HG03575 (cell line): ENCODE results near the gene KDM5B.

ENCODE experiments used
- ATAC-seq: cut with Tn5 transposase; IDR thresholded peaks from one replicate; pipeline ENCODE4 v1.9.1; 2021; ENCODE audit not compliant: unreplicated experiment, insufficient number of reproducible peaks, low FRiP score; ENCODE audit errors: extremely low read depth

The KDM5B gene

GRCh38 chr1:202818819-202819218, 10.6 kb upstream of the KDM5B start:
- no peak for ATAC-seq

GRCh38 chr1:202815120-202815519, 6.9 kb upstream of the KDM5B start:
- no peak for ATAC-seq

DNA sequence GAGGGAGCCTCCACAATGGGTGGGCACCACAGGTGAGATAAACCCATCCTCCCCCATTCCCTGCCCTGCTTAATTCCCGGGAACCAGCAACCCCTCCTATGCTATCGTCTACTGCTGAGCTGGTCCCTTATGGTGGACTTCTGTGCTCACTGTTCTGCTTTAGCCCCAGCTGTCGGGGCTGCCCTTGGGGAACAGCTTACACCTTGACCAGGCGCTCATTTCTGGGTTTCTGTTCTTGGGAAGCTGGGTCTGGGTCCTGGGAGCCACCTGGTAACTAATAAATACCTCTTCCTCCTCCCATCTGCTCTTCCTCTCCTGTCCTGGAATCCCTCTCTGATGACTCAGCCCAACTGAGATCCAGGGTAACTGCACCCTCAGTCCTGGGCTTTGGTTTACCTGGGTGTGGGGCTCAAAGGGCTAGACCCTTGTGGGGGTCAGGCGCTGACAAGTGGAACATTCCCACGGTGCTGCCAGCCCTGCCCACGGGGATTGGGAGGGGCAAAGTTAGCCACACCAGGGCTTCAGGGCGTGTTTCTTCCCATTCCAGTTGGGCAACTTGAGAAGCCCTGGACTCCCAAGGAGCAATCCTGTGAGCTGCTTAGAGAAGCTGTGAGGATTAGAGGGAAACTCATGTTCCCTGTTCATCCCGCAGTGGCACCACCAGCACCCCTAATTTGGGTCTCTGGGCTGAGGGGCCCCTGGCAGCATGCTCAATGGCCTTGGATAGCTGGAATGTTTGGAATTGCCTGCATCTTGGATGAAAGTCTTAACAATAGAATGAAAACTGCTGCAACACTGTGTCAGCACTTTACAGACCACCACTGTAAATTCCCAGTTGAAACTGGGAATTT, 4.2 kb upstream of the KDM5B start:
- no peak for ATAC-seq

DNA sequence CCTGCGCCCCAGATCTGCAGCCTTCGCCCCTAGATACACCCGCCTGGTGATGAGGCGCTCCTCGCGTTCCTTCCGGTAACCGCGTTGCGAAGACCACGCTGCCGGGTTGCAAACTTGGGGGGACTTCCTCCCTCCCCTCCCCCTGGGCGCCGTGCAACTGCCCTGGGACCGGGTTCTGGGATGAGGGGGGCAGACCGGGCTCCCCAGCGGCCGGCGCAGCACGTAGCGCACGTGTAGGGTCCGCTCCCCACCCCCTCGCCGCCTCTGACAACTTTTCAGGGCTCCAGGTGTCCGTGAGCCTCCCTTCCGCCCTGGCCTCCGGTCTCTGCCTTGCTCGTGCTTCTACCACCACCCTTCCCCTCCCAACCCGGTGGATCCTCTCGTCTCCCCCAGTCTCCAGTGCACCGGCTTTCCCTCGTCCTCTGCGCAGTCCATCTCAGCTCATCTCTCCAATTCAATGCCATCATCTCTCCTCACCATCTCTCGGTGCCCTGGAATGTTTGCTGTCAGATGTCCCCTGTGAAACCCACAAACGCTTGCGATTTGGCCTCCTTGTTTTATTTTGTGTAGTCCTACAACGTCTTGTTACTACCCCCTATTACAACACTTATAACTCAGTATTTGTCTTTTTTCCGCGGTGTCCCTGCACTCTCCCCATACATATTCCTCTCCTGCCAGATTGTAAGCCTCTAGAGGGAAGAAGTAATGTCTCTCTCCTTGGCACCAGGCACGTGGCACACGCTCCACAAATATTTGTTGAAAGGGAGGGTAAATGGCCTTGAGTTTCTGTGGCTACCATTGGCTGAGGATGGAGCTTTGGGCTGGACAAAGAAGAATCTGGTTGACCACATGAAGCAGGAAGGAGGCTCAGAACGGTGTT, 3.3 kb upstream of the KDM5B start:
- ATAC-seq: no peak

DNA sequence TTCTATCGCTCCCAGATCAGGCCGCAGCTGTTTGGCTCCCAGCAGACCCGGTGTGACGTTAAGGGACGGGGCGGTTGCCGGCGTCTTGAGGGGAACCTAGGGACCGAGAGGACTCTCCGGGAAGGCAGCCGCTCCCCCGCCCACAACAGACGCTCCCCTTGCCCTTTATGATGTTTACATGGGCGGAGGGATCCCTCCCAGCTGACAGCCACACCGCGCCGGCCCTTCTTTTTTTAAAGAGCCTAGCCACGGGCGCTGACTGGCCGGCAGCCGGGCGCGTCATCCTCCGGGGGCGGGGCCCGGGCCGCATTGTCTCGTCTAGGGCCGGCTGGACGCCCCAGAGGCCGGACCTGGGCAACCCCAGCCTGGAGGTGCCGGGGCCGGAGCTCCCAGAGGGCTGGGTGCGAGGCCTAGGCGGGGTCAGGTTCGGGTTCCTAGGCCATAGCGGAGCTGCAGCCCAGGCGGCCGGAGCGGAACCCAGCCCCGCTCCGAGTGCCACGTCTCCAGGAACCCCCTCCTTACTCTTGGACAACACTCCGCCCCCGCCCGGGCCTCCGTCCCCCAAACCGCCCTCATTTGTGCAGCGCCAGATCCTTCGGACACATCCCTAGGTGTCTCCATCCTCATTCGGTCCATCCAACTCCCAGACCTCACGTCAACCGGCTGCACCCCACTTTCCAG, 2.5 kb upstream of the KDM5B start, which contains the start of gene PCAT6:
Gene PCAT6 (plus strand): TSS at position 340 of the 681 bp plus-strand sequence.
- no peak for ATAC-seq

- no peak for ATAC-seq
Measured at GRCh38 chr1:202810193-202810614, 2.0 kb upstream of the KDM5B start.

DNA sequence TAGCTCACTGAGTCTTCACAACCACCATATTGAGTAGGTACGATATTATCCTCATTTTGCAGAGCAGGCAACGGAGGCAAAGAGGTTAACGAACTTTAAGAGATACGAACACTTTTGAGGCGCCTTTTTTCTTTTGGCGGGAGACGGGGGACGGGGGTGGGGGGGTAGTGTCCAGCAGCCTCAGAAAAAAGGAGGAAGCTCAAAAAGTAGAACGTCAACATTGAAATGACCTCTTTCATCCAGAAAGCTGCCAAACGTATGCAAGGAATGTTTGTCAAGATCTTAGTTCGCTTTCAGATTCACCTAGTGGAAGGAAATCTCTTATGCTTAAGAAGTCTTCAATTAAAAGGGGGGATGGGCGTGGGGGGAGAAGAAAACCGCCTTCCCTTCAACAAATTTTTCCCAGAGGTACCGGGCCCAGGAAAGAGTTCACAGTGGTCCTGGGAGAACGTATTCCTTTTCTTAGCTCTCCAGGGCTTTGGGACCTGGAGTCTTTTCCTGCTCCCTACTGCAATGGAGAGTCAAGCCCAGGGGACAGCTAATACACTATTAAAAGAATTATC, 1.5 kb upstream of the KDM5B start:
- no peak for ATAC-seq

- ATAC-seq: no peak
Measured at GRCh38 chr1:202807451-202807925, 733 bp downstream of the KDM5B start.

DNA sequence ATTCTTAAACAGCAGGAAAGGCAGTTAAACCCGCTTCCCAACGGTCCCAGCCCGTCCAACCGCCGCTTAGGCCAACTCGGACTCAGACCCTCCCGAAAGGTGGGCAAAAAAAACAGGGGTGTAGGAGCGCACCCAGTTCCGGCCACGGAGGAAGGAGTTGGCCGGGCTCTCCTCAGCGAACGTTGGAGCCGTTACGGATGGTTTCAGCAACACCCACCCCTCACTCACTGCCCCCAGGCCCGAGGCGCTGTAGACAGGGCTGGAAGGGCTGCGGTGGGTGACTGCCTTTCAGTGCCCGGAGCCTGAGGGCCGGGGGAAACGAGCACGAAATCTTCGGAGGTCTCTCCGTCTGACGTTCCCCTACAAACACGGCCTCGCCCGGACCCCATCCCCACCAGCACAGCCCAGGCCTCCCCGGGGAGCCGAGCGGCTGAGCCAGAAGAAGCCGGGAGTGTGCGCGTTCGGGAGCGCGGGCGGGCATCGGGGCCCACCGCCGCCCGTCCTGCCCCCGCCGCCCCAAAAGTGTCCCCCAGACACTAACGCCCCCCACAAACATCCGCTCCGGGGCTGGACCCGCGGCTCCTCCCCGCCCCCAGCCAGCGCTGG, 1.3 kb downstream of the KDM5B start:
- no peak for ATAC-seq

DNA sequence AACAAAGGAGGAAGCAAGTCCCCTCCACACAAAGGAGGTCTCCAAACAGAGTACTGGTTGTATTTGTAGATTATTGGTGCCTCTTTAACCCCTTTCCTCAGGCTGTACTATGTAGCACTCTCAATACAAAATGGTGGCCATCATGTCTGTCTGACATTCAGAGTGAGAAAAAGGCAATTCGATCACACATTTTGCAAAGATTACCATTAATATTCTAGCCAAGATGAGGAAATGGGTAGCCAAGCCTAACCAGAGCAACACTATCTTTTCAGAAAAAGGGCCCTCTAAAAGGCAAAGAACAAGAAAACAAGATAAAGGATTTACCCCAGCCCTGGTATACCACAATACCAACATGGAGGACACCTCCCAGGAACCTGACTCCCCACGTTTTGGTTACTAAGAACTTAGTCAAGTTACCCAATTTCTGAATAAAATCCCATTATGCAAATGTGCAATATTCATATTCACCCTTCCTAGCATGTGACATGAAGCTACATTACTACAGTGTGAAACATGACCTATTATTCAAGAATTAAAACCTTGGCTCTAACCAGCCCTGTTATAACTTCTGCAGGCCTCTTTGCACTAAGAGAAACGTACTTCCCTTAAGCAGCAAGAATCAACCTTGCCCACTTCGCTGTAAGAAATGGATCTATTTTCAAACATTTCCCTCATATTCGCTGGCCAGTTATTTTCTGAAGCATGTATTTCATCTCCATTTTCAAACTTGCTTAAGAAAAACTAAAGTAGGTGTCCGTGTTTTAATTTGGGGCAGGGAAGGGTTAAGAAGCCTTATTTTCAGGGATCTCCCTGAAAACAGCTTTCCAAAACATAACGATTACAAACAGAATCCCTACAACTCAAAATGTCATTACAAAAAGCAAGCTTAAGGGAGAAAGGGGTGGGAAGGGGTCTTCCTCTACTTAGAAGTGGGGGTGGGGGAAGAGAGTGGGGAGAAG, 2.1 kb downstream of the KDM5B start:
- ATAC-seq: no peak

- ATAC-seq: no peak
Measured at GRCh38 chr1:202804126-202804525, 4.1 kb downstream of the KDM5B start.

- no peak for ATAC-seq
Measured at GRCh38 chr1:202802998-202803932, 5.0 kb downstream of the KDM5B start.

DNA sequence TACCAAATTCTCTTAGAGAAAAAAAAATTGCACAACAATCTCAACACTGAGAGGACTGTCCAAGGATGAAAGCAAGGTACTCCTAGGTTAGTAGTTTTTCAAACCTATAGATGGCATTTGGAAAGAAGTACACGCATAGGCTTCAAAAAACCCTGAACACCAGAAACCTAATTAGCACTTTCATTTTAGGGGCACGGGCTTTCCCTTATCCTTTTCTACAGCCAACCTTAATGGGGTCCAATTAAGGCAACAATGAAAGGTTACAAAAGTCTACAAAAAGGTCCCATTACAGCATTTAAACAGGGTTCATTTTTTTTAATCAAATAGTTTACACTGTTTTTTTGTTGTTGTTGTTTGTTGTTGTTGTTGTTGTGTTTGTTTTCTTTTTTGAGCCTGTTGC, 6.2 kb downstream of the KDM5B start:
- ATAC-seq: no peak

- ATAC-seq: no peak
Measured at GRCh38 chr1:202801175-202801574, 7.0 kb downstream of the KDM5B start.

DNA sequence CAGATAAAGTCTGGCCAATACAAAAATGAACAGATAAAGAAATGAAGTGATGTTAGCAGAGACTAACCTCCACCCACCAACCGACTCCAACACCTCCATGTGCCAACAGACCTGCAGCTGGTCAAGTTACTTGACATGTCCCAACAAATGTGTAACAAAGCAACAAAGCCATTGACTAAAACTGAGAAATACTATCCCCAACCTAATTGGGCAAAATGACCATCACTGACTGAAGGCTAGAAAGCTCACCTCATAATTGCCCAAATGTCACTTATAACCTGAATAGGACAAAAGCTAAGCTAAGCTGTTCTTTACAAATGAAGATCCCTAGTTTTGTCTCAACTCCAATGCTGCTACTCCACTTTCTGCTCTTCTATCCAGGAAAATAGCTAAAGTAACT, 7.5 kb downstream of the KDM5B start:
- no peak for ATAC-seq

GRCh38 chr1:202798792-202799331, 9.4 kb downstream of the KDM5B start:
- ATAC-seq: no peak
